Muscle of leg (tissue), 11 donors: ENCODE data around the gene PLEKHA1. TPM values are rescaled to one million over a fixed set of nuclear protein-coding genes. Genes with fewer than 3 reads are reported as not detected.

Experiments used
- DNase-seq: peaks from one replicate; pipeline ENCODE4 v3.0.0; 2013
- H3K27ac ChIP-seq: one replicate; pipeline ENCODE4 v1.5.1; 2013; ENCODE audit warnings: mild to moderate bottlenecking, low read length, control low read depth
- H3K27me3 ChIP-seq: one replicate; pipeline ENCODE4 v1.6.1; 2013; ENCODE audit warnings: low read length; ENCODE audit not compliant: control insufficient read depth, insufficient read depth
- H3K36me3 ChIP-seq: one replicate; pipeline ENCODE4 v1.6.1; 2013; ENCODE audit warnings: low read length; ENCODE audit not compliant: control insufficient read depth, insufficient read depth
- H3K4me1 ChIP-seq: one replicate; pipeline ENCODE4 v1.6.1; 2013; ENCODE audit warnings: low read length; ENCODE audit not compliant: control insufficient read depth, insufficient read depth
- H3K4me3 ChIP-seq: one replicate; pipeline ENCODE4 v1.5.1; 2013; ENCODE audit warnings: low read length, control low read depth
- H3K9me3 ChIP-seq: replicated peaks from 2 replicates; pipeline ENCODE4 v1.6.1; 2013; ENCODE audit warnings: low read depth, low read length; ENCODE audit not compliant: control insufficient read depth
- WGBS: methylation state at CpG from one replicate; pipeline ENCODE4 v1.1.5; 2013; ENCODE audit warnings: missing lambda C conversion rate; ENCODE audit not compliant: insufficient coverage; 5-methylcytosine and 5-hydroxymethylcytosine counted together
- polyA plus RNA-seq, 8 donors: library from polyadenylated mRNA; unstranded; fragments of 120-200 nt; gene quantifications; one replicate each; pipeline versions ENCODE4 v1.2.1 to v1.2.3, GENCODE V29; 2013; ENCODE audit warnings: inconsistent platforms in 1 of 8, low replicate concordance in 1 of 8; ENCODE audit not compliant: insufficient read length in 8 of 8, insufficient read depth in 1 of 8
- total RNA-seq: library from RNA; stranded (reverse); fragments of 120-200 nt; gene quantifications from one replicate; pipeline ENCODE4 v1.2.4, GENCODE V29; 2013

Gene PLEKHA1
- total and polyA plus RNA-seq, 9 donors = 22.0 to 36.3 (median 29.9) TPM

DNA sequence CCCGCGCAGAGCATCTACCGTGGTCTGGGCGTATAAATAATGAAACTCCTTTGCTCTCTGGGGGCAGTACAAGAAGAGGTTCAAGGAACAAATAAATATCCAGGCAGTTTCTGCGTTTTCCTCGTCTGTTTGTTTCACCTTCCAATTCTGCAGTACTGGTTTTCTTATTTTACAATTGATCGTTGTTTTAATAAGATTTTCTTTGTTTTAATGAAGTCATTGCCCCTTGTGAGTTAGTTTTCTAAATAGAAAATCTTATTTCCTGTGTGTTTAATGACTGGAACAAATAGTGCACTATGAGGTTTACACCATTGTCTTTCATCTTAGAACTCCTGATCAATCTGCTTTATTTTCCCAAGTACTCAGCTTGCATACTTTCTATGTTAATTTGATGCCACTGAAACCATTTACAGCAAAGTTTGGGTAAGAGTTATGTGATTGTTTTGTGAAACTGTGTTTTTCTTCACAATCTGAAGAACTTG, 1.2 kb downstream of the PLEKHA1 start:
- Histone ChIP-seq H3K4me1 (peaks cover 15% of the 10 kb centered on the region), H3K4me3 (peak overlapping the region; percentile 84), H3K27me3 (peaks cover 2% of the 10 kb centered on the region), H3K9me3 (no peaks in the 10 kb centered on the region), H3K27ac (peak overlapping the region; percentile 86), H3K36me3 (peaks cover 8% of the 10 kb centered on the region)
- WGBS = 0% methylated on average over 4 of the region's 7 CpGs
- no peak for DNase-seq

DNA sequence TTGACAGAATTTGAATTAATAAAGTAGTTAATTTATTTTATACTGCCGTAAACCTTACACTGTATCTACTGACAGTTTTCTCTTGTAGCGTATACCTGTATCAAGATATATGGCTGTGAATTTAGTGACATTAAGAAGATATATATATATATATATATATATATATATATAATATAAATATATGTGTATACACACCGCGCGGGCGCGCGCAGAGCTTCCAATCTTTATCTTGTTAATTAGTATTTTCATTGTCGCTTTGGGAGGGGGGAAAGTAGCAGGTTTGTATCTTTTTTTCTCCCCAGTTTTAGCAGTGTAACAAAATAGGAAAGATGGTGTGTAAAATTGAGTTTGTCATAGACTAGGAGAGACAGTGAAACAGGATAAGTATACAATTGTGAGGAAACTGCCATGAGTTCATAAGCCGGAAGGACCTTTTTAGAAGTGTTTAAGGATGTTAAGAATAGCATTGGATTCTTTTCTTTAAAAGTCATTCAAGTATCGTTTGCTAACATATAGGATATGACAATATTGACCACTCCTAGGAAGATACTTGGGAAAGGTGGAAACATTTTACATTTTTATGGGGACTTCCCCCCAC, 2.0 kb downstream of the PLEKHA1 start:
- Histone ChIP-seq H3K27ac (peak overlapping the region; percentile 8), H3K4me3 (no peak overlapping the region), H3K27me3 (no peaks in the 10 kb centered on the region), H3K36me3 (peaks cover 8% of the 10 kb centered on the region), H3K4me1 (peaks cover 15% of the 10 kb centered on the region), H3K9me3 (no peaks in the 10 kb centered on the region)
- peak; percentile 19 for DNase-seq
- WGBS = no CpG with 5 or more reads among the region's 11 CpGs

DNA sequence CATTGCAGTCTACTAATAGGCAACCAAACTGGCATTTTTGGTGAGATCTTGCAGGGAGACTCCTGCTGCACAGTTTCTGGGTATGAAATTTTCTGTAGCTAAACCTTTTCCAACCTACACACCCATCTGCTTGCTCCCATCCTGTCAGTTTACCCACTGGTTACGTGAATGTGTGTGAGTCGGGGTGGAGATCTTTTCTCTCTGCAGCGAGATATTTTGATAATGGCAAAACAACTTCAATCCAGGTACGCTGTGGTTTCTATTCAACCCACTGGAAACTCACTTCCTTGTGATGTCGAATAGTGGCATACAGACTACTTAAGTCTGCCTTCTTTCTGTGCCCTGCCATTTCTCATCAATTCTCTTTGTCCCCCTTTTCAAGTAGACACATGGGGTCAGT, 4.5 kb downstream of the PLEKHA1 start:
- H3K4me1 ChIP-seq = peaks cover 5% of the 10 kb centered on the region
- WGBS = 100% methylated on average over 2 of the region's 5 CpGs
- peaks cover 8% of the 10 kb centered on the region for H3K36me3 ChIP-seq
- no peak for DNase-seq
- no peak overlapping the region for H3K27ac ChIP-seq
- no peaks in the 10 kb centered on the region for H3K9me3 ChIP-seq
- H3K27me3 ChIP-seq = no peaks in the 10 kb centered on the region
- no peak overlapping the region for H3K4me3 ChIP-seq

DNA sequence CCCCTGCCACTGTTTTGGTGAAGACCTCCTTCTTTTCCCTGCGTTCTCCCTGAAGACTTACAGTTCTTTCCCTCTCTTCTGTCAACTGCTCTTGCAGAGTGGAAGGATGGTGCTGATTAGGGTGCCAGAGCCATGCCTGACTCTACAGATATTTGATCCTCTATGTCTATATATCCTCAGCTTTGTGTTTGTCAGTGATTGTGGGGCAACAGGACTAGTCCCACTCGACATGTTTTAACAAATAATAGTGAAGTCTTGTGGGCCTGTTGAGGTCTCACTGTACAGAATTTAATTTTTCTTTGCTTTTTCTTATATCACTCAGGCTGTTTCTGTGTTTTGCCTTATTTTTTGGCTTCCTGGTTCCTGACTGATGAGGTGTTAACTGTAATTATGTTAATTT, 5.0 kb downstream of the PLEKHA1 start:
- DNase-seq = no peak
- no peak overlapping the region for H3K27ac ChIP-seq
- no CpG with 5 or more reads among the region's 2 CpGs for WGBS
- H3K27me3 ChIP-seq = no peaks in the 10 kb centered on the region
- H3K4me3 ChIP-seq = no peak overlapping the region
- H3K36me3 ChIP-seq = peaks cover 8% of the 10 kb centered on the region
- no peaks in the 10 kb centered on the region for H3K9me3 ChIP-seq
- H3K4me1 ChIP-seq = peaks cover 4% of the 10 kb centered on the region

DNA sequence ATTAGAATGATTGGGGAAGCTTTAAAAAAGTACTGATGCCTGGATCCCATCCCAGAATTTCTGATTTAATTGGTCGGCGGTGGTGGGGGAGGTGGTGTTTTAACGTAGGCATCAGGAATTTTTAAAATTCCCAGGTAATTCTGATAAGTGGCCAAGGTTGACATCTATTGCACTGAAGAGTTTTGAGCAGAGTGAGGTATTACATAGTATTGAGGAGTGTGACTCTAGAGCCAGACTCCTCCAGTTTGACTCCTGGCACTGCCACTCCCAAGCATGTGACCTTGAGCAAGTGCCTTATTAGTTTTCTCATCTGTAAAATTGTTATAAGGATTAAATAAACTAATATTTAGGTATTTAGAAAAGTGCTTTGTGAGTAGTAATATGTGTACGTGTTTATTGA, 6.2 kb downstream of the PLEKHA1 start:
- Histone ChIP-seq H3K27me3 (no peaks in the 10 kb centered on the region), H3K36me3 (peaks cover 8% of the 10 kb centered on the region), H3K4me3 (no peak overlapping the region), H3K9me3 (no peaks in the 10 kb centered on the region), H3K4me1 (no peaks in the 10 kb centered on the region), H3K27ac (no peak overlapping the region)
- no peak for DNase-seq
- WGBS = 91% methylated on average over 4 of the region's 4 CpGs

DNA sequence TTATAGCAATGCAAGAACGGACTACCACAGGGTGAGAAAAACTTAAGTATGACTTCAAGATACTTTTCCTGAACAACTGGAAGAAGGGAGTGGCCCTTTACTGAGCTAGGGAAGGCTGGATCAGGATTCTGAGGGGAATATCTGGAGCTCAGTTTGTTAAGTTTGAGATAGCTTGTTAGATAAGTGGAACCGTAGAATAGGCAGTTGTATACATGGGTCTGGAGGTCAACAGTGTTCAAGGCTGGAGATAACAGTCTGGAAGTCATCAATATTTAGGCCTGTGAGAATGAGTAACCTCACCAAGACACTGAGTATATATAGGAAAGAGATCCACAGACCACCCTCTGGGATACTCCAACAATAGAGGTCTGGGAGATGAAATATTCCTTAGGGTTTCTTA, 7.2 kb downstream of the PLEKHA1 start:
- WGBS = no CpG with 5 or more reads among the region's 2 CpGs
- Histone ChIP-seq H3K4me1 (no peaks in the 10 kb centered on the region), H3K9me3 (no peaks in the 10 kb centered on the region), H3K4me3 (no peak overlapping the region), H3K36me3 (peaks cover 8% of the 10 kb centered on the region), H3K27me3 (no peaks in the 10 kb centered on the region), H3K27ac (no peak overlapping the region)
- DNase-seq = no peak

DNA sequence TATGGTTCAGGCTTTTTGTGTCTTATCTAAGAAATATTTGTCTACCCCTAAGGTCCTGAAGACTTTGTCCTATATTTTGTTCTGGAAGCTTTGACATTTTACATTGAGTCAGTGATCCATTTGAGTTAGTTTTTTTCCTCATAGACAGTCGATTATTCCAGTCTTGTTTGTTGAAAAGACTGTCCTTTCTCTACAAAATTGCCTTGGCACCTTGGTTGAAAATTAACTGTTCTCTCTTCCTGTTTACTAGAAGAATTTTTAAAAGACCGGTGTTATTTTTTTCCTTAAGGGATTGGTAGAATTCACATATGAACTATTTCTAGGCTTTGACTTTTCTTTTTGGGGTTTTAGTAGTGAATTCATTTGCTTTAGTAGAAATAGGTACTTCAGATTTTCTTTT, 12.0 kb downstream of the PLEKHA1 start:
- DNase-seq = no peak
- H3K4me3 ChIP-seq = no peak overlapping the region
- H3K36me3 ChIP-seq = no peaks in the 10 kb centered on the region
- H3K4me1 ChIP-seq = no peaks in the 10 kb centered on the region
- no peaks in the 10 kb centered on the region for H3K9me3 ChIP-seq
- WGBS = no CpG with 5 or more reads among the region's 2 CpGs
- no peaks in the 10 kb centered on the region for H3K27me3 ChIP-seq
- no peak overlapping the region for H3K27ac ChIP-seq

DNA sequence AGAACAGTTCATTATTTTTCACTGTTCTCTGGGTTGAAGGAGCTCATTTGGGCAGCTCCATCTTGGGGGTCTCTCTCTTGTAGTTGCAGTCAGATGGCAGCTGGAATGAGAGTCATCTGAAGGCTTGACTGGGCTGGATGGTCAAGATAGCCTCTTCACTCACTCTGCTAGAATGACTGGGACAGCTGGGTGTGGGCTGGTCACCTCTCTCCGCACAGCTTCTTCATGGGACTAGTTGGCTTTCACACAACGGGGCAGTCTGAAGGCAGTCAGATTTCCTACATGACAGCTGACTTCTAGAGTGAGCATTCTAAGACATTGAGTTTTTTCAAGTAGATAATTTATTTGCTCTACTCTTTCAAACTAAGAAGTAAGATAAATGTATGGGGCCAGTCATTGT, 13.1 kb downstream of the PLEKHA1 start:
- Histone ChIP-seq H3K9me3 (no peaks in the 10 kb centered on the region), H3K27ac (no peak overlapping the region), H3K27me3 (no peaks in the 10 kb centered on the region), H3K4me3 (no peak overlapping the region), H3K4me1 (no peaks in the 10 kb centered on the region), H3K36me3 (no peaks in the 10 kb centered on the region)
- WGBS = no CpG with 5 or more reads among the region's 2 CpGs
- DNase-seq = no peak

DNA sequence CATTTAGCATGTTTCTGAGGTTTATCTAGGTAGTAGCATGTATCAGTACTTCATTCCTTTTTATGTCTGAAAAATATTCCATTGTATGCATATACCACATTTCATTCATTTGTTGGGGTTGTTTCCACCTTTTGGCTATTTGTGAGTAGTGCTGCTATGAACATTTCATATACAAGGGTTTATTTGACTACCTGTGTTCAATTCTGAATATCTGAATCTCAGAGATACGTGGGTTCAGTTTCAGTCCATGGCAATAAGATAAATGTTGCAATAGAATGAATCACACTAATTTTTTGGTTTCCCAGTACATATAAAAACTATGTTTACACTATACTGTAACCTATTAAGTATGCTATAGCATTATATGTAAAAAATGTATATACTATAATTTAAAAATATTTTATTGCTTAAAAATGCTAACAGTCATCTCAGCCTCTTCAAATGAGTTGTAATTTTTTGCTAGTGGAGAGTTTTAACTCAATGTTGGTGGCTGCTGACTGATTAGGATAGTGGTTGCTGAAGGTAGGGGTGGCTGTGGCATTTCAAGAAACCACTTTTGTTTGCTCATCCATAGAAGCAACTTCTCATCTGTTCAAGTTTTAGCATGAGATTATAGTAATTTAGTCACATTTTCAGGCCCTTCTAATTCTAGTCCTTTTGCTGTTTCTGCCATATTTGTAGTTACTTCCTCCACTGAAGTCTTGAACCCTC, 13.9 kb downstream of the PLEKHA1 start:
- Histone ChIP-seq H3K9me3 (no peaks in the 10 kb centered on the region), H3K4me1 (no peaks in the 10 kb centered on the region), H3K27ac (no peak overlapping the region), H3K4me3 (no peak overlapping the region), H3K27me3 (no peaks in the 10 kb centered on the region), H3K36me3 (no peaks in the 10 kb centered on the region)
- no peak for DNase-seq
- no CpG with 5 or more reads among the region's 1 CpG for WGBS

DNA sequence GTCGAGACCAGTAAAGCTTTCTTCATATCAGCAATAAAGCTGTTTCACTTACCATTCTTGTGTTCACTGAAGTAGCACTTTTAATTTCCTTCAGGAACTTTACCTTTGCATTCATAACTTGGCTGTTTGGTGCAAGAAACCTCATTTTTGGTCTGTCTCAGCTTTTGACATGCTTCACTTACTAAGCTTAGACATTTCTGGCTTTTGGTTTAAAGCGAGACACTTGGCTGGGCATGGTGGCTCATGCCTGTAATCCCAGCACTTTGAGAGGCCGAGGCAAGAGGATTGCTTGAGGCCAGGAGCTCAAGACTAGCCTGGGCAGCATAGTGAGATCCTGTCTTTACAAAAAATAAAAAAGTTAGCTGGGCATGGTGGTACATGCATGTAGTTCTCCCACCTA, 15.8 kb downstream of the PLEKHA1 start:
- Histone ChIP-seq H3K4me1 (no peaks in the 10 kb centered on the region), H3K27ac (no peak overlapping the region)
- WGBS = 95% methylated on average over 2 of the region's 3 CpGs

More for the DNA sequence above, 15.8 kb downstream of the PLEKHA1 start:
- DNase-seq = no peak
- H3K4me3 ChIP-seq = no peak overlapping the region
- no peaks in the 10 kb centered on the region for H3K9me3 ChIP-seq
- H3K27me3 ChIP-seq = no peaks in the 10 kb centered on the region
- no peaks in the 10 kb centered on the region for H3K36me3 ChIP-seq
